ENCODE results near the gene TSKU. TPM values are rescaled to one million over a fixed set of nuclear protein-coding genes. Genes with fewer than 3 reads are reported as not detected.

Gene TSKU
- total RNA-seq, 1 experiment from 2014 or later = 20.1 TPM

- BruUV-seq (replicated peaks) = no TSS peak
- H3K27ac Mint-ChIP-seq (ENCODE audit: low read depth, unreplicated experiment) = peak overlapping the region; percentile 79
- no peaks in the 10 kb centered on the region for H3K27me3 Mint-ChIP-seq (ENCODE audit: insufficient read depth, unreplicated experiment)
- no peak for DNase-seq (ENCODE audit: unreplicated experiment)
- POLR2A ChIA-PET = interaction anchor here (0.6 to 1.0 kb wide), 2 partner anchors 27 to 57 kb away, joined by 3 read pairs; no protein-coding TSS in a partner anchor
- H3K4me3 Mint-ChIP-seq (ENCODE audit: unreplicated experiment) = peak overlapping the region; percentile 65
- CTCF ChIA-PET = interaction anchor here (0.8 to 6.5 kb wide), 4 partner anchors 60 to 125 kb away, joined by 3 to 47 read pairs (median 8); no protein-coding TSS in a partner anchor
- no peak for TF ChIP-seq CTCF (IDR thresholded peaks at IDR 0.05; ENCODE audit: unreplicated experiment)
- H3K36me3 Mint-ChIP-seq (ENCODE audit: insufficient read depth, unreplicated experiment) = peaks cover 40% of the 10 kb centered on the region
- H3K4me1 Mint-ChIP-seq (ENCODE audit: insufficient read depth, unreplicated experiment) = peaks cover 45% of the 10 kb centered on the region
- intact Hi-C loops (cut with micrococcal nuclease) = no loop called here
- H3K9me3 Mint-ChIP-seq (ENCODE audit: unreplicated experiment) = no peaks in the 10 kb centered on the region
These were observed 11.5 kb downstream of the TSKU start for GRCh38 chr11:76794371-76795289.

- CTCF ChIA-PET = interaction anchor here (1.0 to 6.5 kb wide), 5 partner anchors 14 to 125 kb away, joined by 3 to 47 read pairs (median 3); no protein-coding TSS in a partner anchor
- Mint-ChIP-seq H3K36me3 (ENCODE audit: insufficient read depth, unreplicated experiment) (peaks cover 37% of the 10 kb centered on the region), H3K4me3 (ENCODE audit: unreplicated experiment) (no peak overlapping the region), H3K27ac (ENCODE audit: low read depth, unreplicated experiment) (peak overlapping the region; percentile 89), H3K27me3 (ENCODE audit: insufficient read depth, unreplicated experiment) (no peaks in the 10 kb centered on the region), H3K4me1 (ENCODE audit: insufficient read depth, unreplicated experiment) (peaks cover 43% of the 10 kb centered on the region), H3K9me3 (ENCODE audit: unreplicated experiment) (no peaks in the 10 kb centered on the region)
- POLR2A ChIA-PET = no interaction called here
- DNase-seq (ENCODE audit: unreplicated experiment) = no peak
- no peak for TF ChIP-seq CTCF (IDR thresholded peaks at IDR 0.05; ENCODE audit: unreplicated experiment)
- intact Hi-C loops (cut with micrococcal nuclease) = no loop called here
- no TSS peak for BruUV-seq (replicated peaks)
These were observed 12.3 kb downstream of the TSKU start for GRCh38 chr11:76795290-76795935.

- BruUV-seq (replicated peaks) = no TSS peak
- ChIA-PET CTCF (interaction anchor here (1.0 to 6.5 kb wide), 5 partner anchors 13 to 124 kb away, joined by 3 to 47 read pairs (median 3); no protein-coding TSS in a partner anchor), POLR2A (no interaction called here)
- TF ChIP-seq CTCF (IDR thresholded peaks at IDR 0.05; ENCODE audit: unreplicated experiment) = no peak
- peaks cover 33% of the 10 kb centered on the region for H3K36me3 Mint-ChIP-seq (ENCODE audit: insufficient read depth, unreplicated experiment)
- no peaks in the 10 kb centered on the region for H3K9me3 Mint-ChIP-seq (ENCODE audit: unreplicated experiment)
- no peaks in the 10 kb centered on the region for H3K27me3 Mint-ChIP-seq (ENCODE audit: insufficient read depth, unreplicated experiment)
- H3K4me3 Mint-ChIP-seq (ENCODE audit: unreplicated experiment) = no peak overlapping the region
- H3K4me1 Mint-ChIP-seq (ENCODE audit: insufficient read depth, unreplicated experiment) = peaks cover 38% of the 10 kb centered on the region
- intact Hi-C loops (cut with micrococcal nuclease) = no loop called here
- no peak for DNase-seq (ENCODE audit: unreplicated experiment)
- peak overlapping the region; percentile 89 for H3K27ac Mint-ChIP-seq (ENCODE audit: low read depth, unreplicated experiment)
These were observed 12.8 kb downstream of the TSKU start for GRCh38 chr11:76795936-76796441.
